COR-L47 (cell line): ENCODE data around the gene CMTR2.

Experiments
- DNase-seq: peaks from one replicate; lab custom pipeline; 2025; lab: John Stamatoyannopoulos, UW

The CMTR2 gene

DNA sequence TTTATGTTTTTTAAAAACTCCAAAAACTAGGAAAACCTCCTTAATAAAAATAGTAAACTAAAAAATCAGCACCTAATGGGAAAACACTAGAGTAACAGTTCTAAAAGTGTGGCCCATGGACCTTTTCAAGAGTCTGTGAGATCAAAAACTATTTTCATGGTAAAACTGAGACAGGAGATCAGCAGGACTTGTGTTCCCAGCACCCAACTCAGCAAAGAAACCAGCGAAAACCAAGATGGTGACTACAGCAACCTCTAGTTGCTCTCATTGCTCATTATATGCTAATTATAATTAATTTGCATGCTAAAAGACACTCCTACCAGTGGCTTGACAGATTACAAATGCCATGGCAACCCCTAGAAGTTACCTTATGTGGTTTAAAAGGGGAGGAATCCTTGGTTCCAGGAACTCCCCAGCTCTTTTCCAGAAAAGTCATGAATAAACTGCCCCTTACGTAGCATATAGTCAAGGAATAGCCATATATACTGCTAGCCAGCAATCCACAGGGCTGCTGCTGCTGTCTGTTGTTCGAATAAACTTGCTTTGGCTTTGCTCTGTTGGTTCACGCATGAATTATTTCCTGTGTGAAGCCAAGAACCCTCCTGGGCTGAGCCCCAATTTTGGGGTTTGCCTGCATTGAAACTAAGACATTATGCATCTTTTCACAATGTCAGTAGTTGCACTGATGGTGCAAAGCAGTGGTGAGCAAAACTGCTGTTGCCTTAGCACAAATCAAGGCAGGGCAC is 12.4 kb downstream of the CMTR2 start:
- DNase-seq, result no peak

DNA sequence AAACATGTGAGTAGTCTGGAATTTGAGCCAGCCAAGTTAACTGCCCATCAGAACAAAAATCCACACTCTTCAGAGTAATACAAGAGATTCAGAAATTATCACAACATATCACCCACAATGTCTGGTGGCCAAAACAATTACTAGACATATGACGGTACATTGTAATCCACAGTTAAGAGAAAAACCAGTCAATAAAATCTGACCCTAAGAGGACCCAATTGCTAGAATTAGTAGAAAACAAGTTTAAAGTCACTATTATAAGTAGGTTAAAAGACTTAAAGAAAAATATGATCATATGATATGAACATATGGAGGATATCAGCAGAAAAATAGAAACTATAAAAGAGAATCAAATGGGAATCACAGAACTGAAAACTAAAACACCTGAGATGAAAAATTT is 15.8 kb downstream of the CMTR2 start:
- no peak for DNase-seq

DNA sequence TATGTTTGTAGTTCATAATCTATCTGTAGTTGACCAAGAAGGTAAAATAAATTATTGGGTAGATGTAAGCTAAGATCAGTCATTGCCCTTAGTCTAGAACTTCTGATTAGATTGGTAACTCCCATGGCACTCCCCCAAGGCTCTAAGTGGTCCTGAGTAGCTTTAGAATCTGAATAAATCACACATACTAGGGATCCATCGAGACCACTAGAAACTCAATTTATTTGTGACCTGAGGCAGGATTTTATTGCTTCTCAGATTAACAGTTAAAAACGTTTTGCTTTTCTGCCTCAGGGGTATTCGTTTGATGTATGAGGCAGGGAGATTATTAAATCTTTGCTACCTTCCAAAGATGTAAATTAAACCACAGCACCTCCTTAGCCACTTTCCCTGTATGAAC is 24.9 kb downstream of the CMTR2 start:
- no peak for DNase-seq

GRCh38 chr16:71263582-71263981 is 25.6 kb downstream of the CMTR2 start:
- DNase-seq, result no peak

DNA sequence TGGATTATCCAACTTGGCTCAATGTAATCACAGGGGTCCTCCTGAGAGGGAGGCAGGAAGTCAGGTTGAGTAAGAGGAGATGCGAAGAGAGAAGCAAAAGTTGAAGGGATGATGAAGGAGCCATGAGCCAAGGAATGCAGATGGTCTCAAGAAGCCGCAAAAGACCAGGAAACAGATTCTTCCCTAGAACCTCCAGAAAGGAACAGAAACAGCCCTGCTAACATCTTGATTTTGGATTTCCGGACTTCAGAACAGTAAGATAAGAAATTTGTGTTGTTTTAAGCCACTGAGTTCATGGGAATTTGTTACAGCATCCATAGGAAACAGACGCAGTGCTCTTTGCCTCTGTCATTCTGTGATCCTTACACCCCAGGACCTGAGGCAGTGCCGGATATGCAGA is 26.8 kb downstream of the CMTR2 start:
- no peak for DNase-seq

GRCh38 chr16:71260995-71261394 is 28.2 kb downstream of the CMTR2 start:
- DNase-seq, result no peak

DNA sequence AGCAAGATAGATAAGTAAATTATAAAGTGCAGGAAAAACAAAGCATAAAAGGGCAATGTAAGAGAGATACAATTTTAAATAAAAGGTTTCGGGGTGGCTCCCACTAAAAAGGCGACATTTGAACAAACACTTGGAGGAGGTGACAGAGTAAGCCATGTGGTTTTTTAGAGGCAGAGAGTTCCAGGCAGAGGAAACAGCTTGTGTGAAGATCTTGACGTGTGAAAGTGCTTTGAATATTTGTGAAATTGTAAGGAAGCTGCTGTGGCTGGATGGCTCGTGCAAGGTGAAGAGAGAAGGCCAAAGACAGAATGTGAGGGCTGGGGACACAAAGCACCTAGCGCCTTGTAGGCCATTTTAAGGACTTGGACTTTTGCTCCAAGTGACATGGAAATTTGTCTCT is 30.1 kb downstream of the CMTR2 start:
- no peak for DNase-seq

- DNase-seq, result no peak
Observed at GRCh38 chr16:71258372-71258771, 30.8 kb downstream of the CMTR2 start.

DNA sequence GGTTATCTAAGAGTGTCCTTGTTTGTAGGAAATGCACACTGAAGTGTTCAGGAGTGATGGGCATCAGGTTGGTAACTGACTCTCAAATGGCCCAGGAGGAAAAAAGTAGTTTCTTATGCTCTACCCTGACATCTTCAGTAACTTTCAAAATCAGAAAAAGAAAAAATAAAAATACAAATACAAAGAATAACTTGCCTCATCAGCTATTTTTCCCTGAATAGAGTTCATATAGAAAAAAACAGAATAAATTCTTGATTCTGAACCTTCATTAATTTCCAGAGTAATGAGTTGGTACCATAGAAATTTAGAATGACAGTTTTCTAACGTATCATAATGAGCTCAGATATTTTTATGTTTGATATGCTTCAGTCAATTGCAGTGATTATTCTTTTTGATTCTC is 31.4 kb downstream of the CMTR2 start:
- no peak for DNase-seq

GRCh38 chr16:71255721-71256120 is 33.5 kb downstream of the CMTR2 start:
- no peak for DNase-seq

- DNase-seq, result no peak
Observed at GRCh38 chr16:71254832-71255525, 34.2 kb downstream of the CMTR2 start.

GRCh38 chr16:71250461-71251235 is 38.6 kb downstream of the CMTR2 start:
- DNase-seq, result no peak

DNA sequence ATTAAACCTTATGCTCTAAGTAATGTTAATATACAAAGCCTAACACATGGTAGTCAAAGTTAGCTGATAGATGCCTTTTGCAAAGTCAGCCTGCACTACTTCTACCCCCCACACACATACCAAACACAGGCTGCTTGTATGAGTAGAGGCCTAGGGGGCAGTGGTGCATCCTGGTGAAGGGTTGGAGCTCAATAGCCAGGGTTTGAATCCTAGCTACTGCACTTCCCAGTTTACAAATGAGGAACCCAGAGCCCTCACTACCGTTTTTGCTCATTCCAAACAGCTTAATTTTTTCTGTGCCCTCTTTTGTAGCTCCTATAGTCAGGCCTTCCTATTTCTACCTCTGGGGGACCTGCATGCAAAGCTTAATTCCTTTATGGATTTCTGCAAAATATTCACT is 39.8 kb downstream of the CMTR2 start:
- no peak for DNase-seq

DNA sequence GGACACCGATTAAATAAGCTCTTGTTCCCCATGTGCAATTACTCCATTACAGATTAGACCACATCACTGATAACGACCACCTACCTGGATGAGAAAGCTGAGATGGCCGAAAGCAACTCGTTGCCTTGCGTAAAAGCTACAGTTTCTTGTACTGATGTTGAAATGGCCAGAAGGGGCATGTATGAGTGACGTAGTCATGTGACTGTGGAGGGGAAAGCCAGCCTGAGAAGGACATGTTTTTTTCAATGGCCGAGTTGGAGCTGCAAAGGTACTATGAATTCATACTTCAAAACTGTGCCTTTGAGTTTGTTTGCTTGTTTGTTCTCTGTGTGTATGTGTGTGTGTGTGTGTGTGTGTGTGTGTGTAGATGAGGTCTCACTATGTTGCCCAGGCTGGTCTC is 41.7 kb downstream of the CMTR2 start:
- DNase-seq, result no peak

DNA sequence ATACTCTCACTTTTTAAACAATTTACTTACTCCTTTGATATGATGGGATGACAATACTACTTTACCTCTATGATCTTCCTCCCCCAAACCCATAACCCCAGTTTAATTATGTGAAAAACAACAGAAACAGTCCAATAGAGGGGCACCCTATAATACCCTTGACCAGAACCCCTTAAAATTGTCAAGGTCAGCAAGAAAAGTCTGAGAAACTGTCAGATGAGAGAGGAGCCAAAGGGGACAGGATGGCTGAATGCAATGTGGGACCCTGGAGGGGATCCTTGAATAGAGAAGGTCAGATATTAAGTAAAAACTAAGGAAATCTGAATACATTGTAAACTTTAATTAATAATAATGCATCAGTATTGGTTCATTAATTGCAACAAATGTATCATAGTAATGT is 42.9 kb downstream of the CMTR2 start:
- DNase-seq, result no peak

DNA sequence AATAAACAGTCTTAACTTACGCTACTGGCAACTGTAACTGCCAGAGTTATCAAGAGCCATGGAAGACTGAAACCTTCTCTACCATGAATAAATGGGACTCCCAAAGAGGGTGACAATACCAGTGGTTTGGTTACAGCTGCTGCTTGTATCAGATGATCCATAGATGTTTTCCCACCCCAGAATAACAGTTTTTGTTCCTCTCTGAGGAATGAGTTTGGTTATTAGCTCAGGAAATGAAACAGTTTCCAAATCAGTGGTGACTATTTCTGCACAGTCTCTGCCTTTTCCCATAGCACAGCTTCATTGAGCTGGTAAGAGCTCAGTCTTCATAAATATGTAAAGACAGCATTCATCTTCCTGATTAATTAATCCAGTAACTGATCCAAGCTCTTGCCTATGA is 44.7 kb downstream of the CMTR2 start:
- DNase-seq, result no peak

DNA sequence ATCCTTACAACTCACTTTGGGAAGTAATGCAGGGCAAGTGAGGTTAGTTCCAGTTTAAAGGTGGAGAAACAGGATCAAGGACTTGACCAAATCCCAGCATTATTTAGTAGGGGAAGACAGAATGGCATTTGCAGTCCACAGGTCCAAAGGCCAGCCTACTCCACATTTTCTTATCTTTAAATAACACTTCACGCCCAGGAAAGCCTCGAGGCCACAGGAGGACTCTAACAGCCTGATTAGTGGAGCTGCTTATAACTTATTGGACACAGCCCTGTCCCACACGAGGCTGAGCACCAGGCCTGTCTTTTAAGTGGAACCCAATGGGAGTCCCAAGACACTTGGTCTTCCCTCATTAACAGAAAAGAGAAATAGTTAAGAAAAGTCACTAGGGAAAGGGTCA is 46.6 kb downstream of the CMTR2 start:
- DNase-seq, result no peak

DNA sequence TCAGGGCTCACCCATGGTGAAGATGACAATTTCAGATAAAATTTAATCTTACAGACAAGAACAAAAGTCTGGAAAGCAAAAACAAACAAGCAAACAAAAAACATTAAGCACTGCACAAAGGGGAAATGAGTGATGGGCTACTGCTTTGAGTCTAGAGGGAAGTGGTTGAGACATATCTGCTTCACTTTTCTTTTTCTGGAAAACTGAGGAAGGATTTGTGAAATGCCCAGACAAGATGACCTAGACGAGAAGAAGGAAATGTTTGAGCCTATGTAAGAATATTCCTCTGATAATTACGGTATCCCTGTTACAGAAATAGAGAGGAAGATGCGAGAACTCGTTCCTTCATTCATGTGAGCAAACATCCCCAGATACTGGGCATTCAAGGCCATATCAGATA is 47.2 kb downstream of the CMTR2 start:
- no peak for DNase-seq
